ENCODE data around the gene GZMM. TPM values are rescaled to one million over a fixed set of nuclear protein-coding genes. Genes with fewer than 3 reads are reported as not detected.

The GZMM gene
- total and polyA plus RNA-seq, 7 donors, result 0.49 to 11.2 TPM; not detected in 5

GRCh38 chr19:576768-577438 is 33.0 kb downstream of the GZMM start:
- WGBS, 2 donors, result 86 to 90% methylated on average over 28 of the region's 28 CpGs
- H3K4me1 ChIP-seq, result peaks cover 0 to 48% (median 45%) of the 10 kb centered on the region in 4 donors
- no peak for TF ChIP-seq EP300 (IDR thresholded peaks at IDR 0.05)
- TF ChIP-seq, protein P1, sequence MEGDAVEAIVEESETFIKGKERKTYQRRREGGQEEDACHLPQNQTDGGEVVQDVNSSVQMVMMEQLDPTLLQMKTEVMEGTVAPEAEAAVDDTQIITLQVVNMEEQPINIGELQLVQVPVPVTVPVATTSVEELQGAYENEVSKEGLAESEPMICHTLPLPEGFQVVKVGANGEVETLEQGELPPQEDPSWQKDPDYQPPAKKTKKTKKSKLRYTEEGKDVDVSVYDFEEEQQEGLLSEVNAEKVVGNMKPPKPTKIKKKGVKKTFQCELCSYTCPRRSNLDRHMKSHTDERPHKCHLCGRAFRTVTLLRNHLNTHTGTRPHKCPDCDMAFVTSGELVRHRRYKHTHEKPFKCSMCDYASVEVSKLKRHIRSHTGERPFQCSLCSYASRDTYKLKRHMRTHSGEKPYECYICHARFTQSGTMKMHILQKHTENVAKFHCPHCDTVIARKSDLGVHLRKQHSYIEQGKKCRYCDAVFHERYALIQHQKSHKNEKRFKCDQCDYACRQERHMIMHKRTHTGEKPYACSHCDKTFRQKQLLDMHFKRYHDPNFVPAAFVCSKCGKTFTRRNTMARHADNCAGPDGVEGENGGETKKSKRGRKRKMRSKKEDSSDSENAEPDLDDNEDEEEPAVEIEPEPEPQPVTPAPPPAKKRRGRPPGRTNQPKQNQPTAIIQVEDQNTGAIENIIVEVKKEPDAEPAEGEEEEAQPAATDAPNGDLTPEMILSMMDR (IDR thresholded peaks at IDR 0.05), result no peak
- TF ChIP-seq POLR2A (IDR thresholded peaks at IDR 0.05), result no peak
- TF ChIP-seq POLR2AphosphoS5 (IDR thresholded peaks at IDR 0.05), result no peak
- H3K4me3 ChIP-seq, result no peak overlapping the region
- intact Hi-C loops (cut with DNase I), result loop anchor here (5.0 to 10.0 kb wide), 2 partner anchors 55 to 688 kb away; partner anchors contain the start of genes CIRBP and POLRMT
- H3K27me3 ChIP-seq, result no peaks in the 10 kb centered on the region
- no peaks in the 10 kb centered on the region for H3K9me3 ChIP-seq
- H3K27ac ChIP-seq, result peak overlapping the region in 2 of 4 donors; percentile 97 to 98
- peaks cover 21 to 42% (median 28%) of the 10 kb centered on the region in 4 donors for H3K36me3 ChIP-seq
- no peak for DNase-seq

- no peak for DNase-seq
- peak overlapping the region in 1 of 4 donors; percentile 97 for H3K27ac ChIP-seq
- H3K9me3 ChIP-seq, result no peaks in the 10 kb centered on the region
- intact Hi-C loops (cut with DNase I), result loop anchor here (5.0 to 10.0 kb wide), 2 partner anchors 55 to 687 kb away; partner anchors contain the start of genes CIRBP and POLRMT
- H3K4me3 ChIP-seq, result no peak overlapping the region
- 92% methylated on average over 66 of the region's 66 CpGs for WGBS, 2 donors
- H3K36me3 ChIP-seq, result peaks cover 30 to 50% (median 36%) of the 10 kb centered on the region in 4 donors
- TF ChIP-seq POLR2A (IDR thresholded peaks at IDR 0.05) (no peak), POLR2AphosphoS5 (IDR thresholded peaks at IDR 0.05) (no peak), EP300 (IDR thresholded peaks at IDR 0.05) (no peak)
- TF ChIP-seq, protein P1 (IDR thresholded peaks at IDR 0.05), result no peak
- no peaks in the 10 kb centered on the region for H3K27me3 ChIP-seq
- peaks cover 0 to 46% (median 45%) of the 10 kb centered on the region in 4 donors for H3K4me1 ChIP-seq
Measured at GRCh38 chr19:577439-578392, 33.9 kb downstream of the GZMM start.

GRCh38 chr19:579111-579841 is 35.4 kb downstream of the GZMM start:
- Histone ChIP-seq H3K27ac (no peak overlapping the region), H3K4me1 (peaks cover 0 to 40% (median 39%) of the 10 kb centered on the region in 4 donors), H3K4me3 (no peak overlapping the region), H3K27me3 (peaks cover 0 to 6% (median 0%) of the 10 kb centered on the region in 3 donors), H3K9me3 (no peaks in the 10 kb centered on the region), H3K36me3 (peaks cover 32 to 61% (median 44%) of the 10 kb centered on the region in 4 donors)
- intact Hi-C loops (cut with DNase I), result loop anchor here (5.0 to 10.0 kb wide), 2 partner anchors 53 to 686 kb away; partner anchors contain the start of genes CIRBP and POLRMT
- DNase-seq, result no peak
- TF ChIP-seq, protein P1 (IDR thresholded peaks at IDR 0.05), result no peak
- TF ChIP-seq EP300 (IDR thresholded peaks at IDR 0.05) (no peak), POLR2A (IDR thresholded peaks at IDR 0.05) (no peak), POLR2AphosphoS5 (IDR thresholded peaks at IDR 0.05) (no peak)
- WGBS, 2 donors, result 84 to 94% methylated on average over 46 of the region's 46 CpGs

DNA sequence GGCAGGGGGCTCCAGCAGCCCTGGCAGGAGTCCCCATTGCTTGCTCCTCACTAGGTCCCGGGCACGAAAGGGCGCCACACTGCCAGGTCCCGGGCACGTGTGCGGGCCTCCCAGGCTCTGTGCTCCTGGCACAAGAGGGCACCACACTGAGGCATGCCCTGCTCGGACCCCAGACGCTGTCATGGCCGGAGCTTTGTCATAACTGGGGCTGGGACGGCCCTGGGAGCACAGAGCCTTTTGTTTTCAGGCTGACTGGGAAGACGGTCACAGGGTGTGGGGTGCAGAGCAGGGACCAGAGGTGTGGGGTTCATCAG is 35.9 kb downstream of the GZMM start:
- Histone ChIP-seq H3K9me3 (no peaks in the 10 kb centered on the region), H3K27ac (no peak overlapping the region), H3K27me3 (peaks cover 0 to 11% (median 4%) of the 10 kb centered on the region in 3 donors), H3K4me3 (no peak overlapping the region), H3K4me1 (peaks cover 0 to 37% (median 36%) of the 10 kb centered on the region in 4 donors), H3K36me3 (peaks cover 32 to 61% (median 44%) of the 10 kb centered on the region in 4 donors)
- TF ChIP-seq POLR2AphosphoS5 (IDR thresholded peaks at IDR 0.05) (no peak), POLR2A (IDR thresholded peaks at IDR 0.05) (no peak), EP300 (IDR thresholded peaks at IDR 0.05) (no peak)
- TF ChIP-seq, protein P1 (IDR thresholded peaks at IDR 0.05), result no peak
- intact Hi-C loops (cut with DNase I), result loop anchor here (5.0 to 10.0 kb wide), 2 partner anchors 53 to 685 kb away; partner anchors contain the start of genes CIRBP and POLRMT
- no peak for DNase-seq
- 93 to 94% methylated on average over 11 of the region's 11 CpGs for WGBS, 2 donors
